Naive thymus-derived CD4-positive, alpha-beta T cell (primary cell): ENCODE measurements around the gene SNRK. TPM values are rescaled to one million over a fixed set of nuclear protein-coding genes. Genes with fewer than 3 reads are reported as not detected.

Experiments used
- ATAC-seq: fragments of 150-1000 bp; cut with Tn5 transposase; 2 replicates; pipeline ENCODE4 v1.10.0; 2021; ENCODE audit warnings: mild to moderate bottlenecking, moderate library complexity
- CTCF ChIA-PET: fragments of 350-600 bp; sonication (Branson Sonifier 250); formaldehyde crosslinking; loops from one replicate; lab custom pipeline; 2021; ENCODE audit warnings: antibody characterized with exemption; lab: Charles Lee
- POLR2A ChIA-PET: fragments of 350-600 bp; sonication (Branson Sonifier 250); formaldehyde crosslinking; loops from one replicate; lab custom pipeline; 2021; ENCODE audit warnings: antibody characterized with exemption, inconsistent platforms; lab: Charles Lee
- DNase-seq, 9 donors: peaks; one replicate each; pipeline versions ENCODE4 v3.0.0 to v3.0.0-alpha.2; 2020 to 2022; ENCODE audit warnings: mixed read lengths in 1 of 9
- H3K27ac ChIP-seq: one replicate; pipeline ENCODE4 v1.7.0; 2013; ENCODE audit warnings: mild to moderate bottlenecking, low read depth, low read length, moderate library complexity
- H3K27me3 ChIP-seq, 2 donors: one replicate each; pipeline ENCODE4 v1.7.0; 2013; ENCODE audit warnings: low read length in 2 of 2, mild to moderate bottlenecking in 2 of 2, moderate library complexity in 2 of 2; ENCODE audit not compliant: control insufficient read depth in 2 of 2, insufficient read depth in 2 of 2
- H3K36me3 ChIP-seq, 3 experiments: 1 replicate in 2 of 3; 2 replicates in 1 of 3; pipeline ENCODE4 v1.7.0; 2013; ENCODE audit warnings: low read length in 3 of 3, mild to moderate bottlenecking in 3 of 3, moderate library complexity in 1 of 3; ENCODE audit not compliant: insufficient read depth in 3 of 3, control insufficient read depth in 2 of 3
- H3K4me1 ChIP-seq, 2 donors: one replicate each; pipeline ENCODE4 v1.7.0; 2013; ENCODE audit warnings: low read length in 2 of 2, mild to moderate bottlenecking in 2 of 2, moderate library complexity in 1 of 2; ENCODE audit not compliant: control insufficient read depth in 2 of 2, insufficient read depth in 2 of 2
- H3K4me3 ChIP-seq: 2 replicates; pipeline ENCODE4 v1.7.0; 2013; ENCODE audit warnings: mild to moderate bottlenecking, low read length
- H3K9me3 ChIP-seq, 3 experiments: 1 replicate in 2 of 3; 2 replicates in 1 of 3; pipeline ENCODE4 v1.7.0; 2013; ENCODE audit warnings: low read length in 3 of 3; ENCODE audit not compliant: control insufficient read depth in 2 of 3
- H3K27ac Mint-ChIP-seq, 9 donors: one replicate each; pipeline ENCODE4 v1.8.0; 2020 to 2022; ENCODE audit warnings: mixed read lengths in 9 of 9, mild to moderate bottlenecking in 8 of 9, moderate library complexity in 5 of 9, inconsistent platforms in 2 of 9
- H3K27me3 Mint-ChIP-seq, 5 donors: one replicate each; pipeline ENCODE4 v1.8.0; 2021 to 2022; ENCODE audit warnings: mixed read lengths in 5 of 5, mild to moderate bottlenecking in 1 of 5
- H3K36me3 Mint-ChIP-seq, 5 donors: one replicate each; pipeline ENCODE4 v1.8.0; 2020 to 2022; ENCODE audit warnings: mixed read lengths in 5 of 5, mild to moderate bottlenecking in 3 of 5, inconsistent platforms in 1 of 5
- H3K4me1 Mint-ChIP-seq, 7 donors: one replicate each; pipeline ENCODE4 v1.8.0; 2020 to 2022; ENCODE audit warnings: mixed read lengths in 7 of 7, mild to moderate bottlenecking in 3 of 7, inconsistent platforms in 1 of 7
- H3K4me3 Mint-ChIP-seq, 10 donors: one replicate each; pipeline ENCODE4 v1.8.0; 2020 to 2022; ENCODE audit warnings: mild to moderate bottlenecking in 10 of 10, mixed read lengths in 10 of 10, moderate library complexity in 6 of 10, inconsistent platforms in 2 of 10
- H3K9me3 Mint-ChIP-seq, 11 donors: one replicate each; pipeline ENCODE4 v1.8.0; 2020 to 2022; ENCODE audit warnings: mixed read lengths in 11 of 11, mild to moderate bottlenecking in 4 of 11, inconsistent platforms in 1 of 11, moderate library complexity in 1 of 11
- intact Hi-C, 2 donors: fragments of 100-400 bp; cut with micrococcal nuclease; formaldehyde crosslinking; loops; one replicate each; pipeline ENCODE4 v1.15.1; 2023
- polyA plus RNA-seq, 2 donors: library from polyadenylated mRNA; unstranded; fragments of 300-500 nt; fragmentation: Illumina TruSeq; gene quantifications; one replicate each; pipeline ENCODE4 v1.2.3, GENCODE V29; 2021
- total RNA-seq, 6 experiments: library from RNA in 5 of 6; stranded (reverse) in 5 of 6; gene quantifications; 1 replicate in 5 of 6; 2 replicates in 1 of 6; pipeline ENCODE4 v1.2.3 and lab custom pipeline; 2021 to 2026

SNRK gene
- total and polyA plus RNA-seq, 7 experiments from 2014 or later = 63.4 to 176 (median 115) TPM

DNA sequence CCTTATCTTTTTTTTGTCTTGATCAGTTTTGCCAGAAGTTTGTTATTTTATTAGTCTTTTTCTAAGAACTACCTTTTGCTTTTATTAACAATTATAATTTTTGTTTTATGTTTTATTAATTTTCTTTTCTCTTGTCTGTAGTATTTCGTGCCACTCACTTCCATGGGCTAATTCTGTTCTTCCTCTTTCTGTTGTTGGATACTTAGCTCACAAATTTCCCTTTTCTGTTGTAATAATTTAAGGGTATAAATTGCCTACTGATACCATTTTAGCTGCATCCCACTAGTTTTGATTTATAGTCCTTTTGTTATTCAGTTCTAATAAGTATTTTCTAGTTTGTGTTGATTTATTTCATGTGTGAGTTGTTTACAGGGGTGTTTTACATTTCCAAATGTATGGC, 48.6 kb downstream of the SNRK start:
- no peaks in the 10 kb centered on the region for H3K27me3 Mint-ChIP-seq
- H3K4me3 ChIP-seq = no peak overlapping the region
- POLR2A ChIA-PET = interaction anchor here (0.6 to 1.8 kb wide), 8 partner anchors 9 to 363 kb away, joined by 3 to 12 read pairs (median 4); no protein-coding TSS in a partner anchor
- H3K9me3 Mint-ChIP-seq = peaks cover 0 to 47% (median 23%) of the 10 kb centered on the region in 11 donors
- DNase-seq = no peak
- H3K36me3 ChIP-seq = peaks cover 16 to 67% (median 20%) of the 10 kb centered on the region in 3 experiments
- H3K27ac Mint-ChIP-seq = peak overlapping the region in 4 of 9 donors; percentile 14 to 62 (median 28)
- H3K27ac ChIP-seq = no peak overlapping the region
- intact Hi-C loops = loop anchor here in 1 of 2 donors (5.0 kb wide), 1 partner anchor 38 kb away; no protein-coding TSS in a partner anchor
- no peak overlapping the region for H3K4me3 Mint-ChIP-seq
- peaks cover 22 to 76% (median 66%) of the 10 kb centered on the region in 5 donors for H3K36me3 Mint-ChIP-seq
- H3K4me1 Mint-ChIP-seq = peaks cover 5 to 36% (median 24%) of the 10 kb centered on the region in 7 donors
- CTCF ChIA-PET = interaction anchor here (1.2 to 1.4 kb wide), 2 partner anchors 10 to 16 kb away, joined by 3 to 5 read pairs; no protein-coding TSS in a partner anchor
- H3K9me3 ChIP-seq = peaks cover 4 to 41% (median 15%) of the 10 kb centered on the region in 3 experiments
- H3K4me1 ChIP-seq = peaks cover 0 to 5% of the 10 kb centered on the region in 2 donors
- no peak for ATAC-seq
- H3K27me3 ChIP-seq = no peaks in the 10 kb centered on the region

DNA sequence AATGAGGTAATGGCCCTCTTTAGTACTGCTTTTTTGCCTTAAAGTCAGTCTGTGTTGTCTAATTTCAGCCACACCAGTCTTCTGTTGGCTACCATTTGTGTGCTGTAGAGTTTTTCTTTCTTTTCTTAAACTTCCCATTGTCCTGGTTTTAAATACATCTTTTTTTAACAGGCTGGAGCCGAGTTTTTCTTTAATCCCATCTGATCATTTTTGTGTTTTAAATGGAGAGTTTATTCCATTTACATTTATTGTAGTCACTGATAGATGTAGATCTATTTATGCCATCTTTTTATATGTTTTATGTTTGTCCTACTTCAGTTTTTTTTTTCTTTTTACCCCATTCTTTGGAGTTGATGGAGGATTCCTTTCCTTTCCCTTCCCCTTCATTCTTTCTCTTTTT, 49.5 kb downstream of the SNRK start:
- intact Hi-C loops = no loop called here
- Mint-ChIP-seq H3K27ac (peak overlapping the region in 4 of 9 donors; percentile 14 to 83 (median 56)), H3K9me3 (peaks cover 0 to 47% (median 26%) of the 10 kb centered on the region in 11 donors), H3K4me3 (no peak overlapping the region), H3K27me3 (no peaks in the 10 kb centered on the region), H3K4me1 (peaks cover 8 to 32% (median 16%) of the 10 kb centered on the region in 7 donors), H3K36me3 (peaks cover 24 to 84% (median 74%) of the 10 kb centered on the region in 5 donors)
- POLR2A ChIA-PET = interaction anchor here (1.4 to 1.8 kb wide), 3 partner anchors 9 to 17 kb away, joined by 3 to 12 read pairs (median 6); no protein-coding TSS in a partner anchor
- H3K27ac ChIP-seq = no peak overlapping the region
- no peak overlapping the region for H3K4me3 ChIP-seq
- peaks cover 16 to 75% (median 28%) of the 10 kb centered on the region in 3 experiments for H3K36me3 ChIP-seq
- ATAC-seq = no peak
- H3K27me3 ChIP-seq = no peaks in the 10 kb centered on the region
- CTCF ChIA-PET = interaction anchor here (1.2 kb wide), 1 partner anchor 15 kb away, joined by 3 read pairs; no protein-coding TSS in a partner anchor
- no peak for DNase-seq
- no peaks in the 10 kb centered on the region for H3K4me1 ChIP-seq
- H3K9me3 ChIP-seq = peaks cover 4 to 41% (median 15%) of the 10 kb centered on the region in 3 experiments

DNA sequence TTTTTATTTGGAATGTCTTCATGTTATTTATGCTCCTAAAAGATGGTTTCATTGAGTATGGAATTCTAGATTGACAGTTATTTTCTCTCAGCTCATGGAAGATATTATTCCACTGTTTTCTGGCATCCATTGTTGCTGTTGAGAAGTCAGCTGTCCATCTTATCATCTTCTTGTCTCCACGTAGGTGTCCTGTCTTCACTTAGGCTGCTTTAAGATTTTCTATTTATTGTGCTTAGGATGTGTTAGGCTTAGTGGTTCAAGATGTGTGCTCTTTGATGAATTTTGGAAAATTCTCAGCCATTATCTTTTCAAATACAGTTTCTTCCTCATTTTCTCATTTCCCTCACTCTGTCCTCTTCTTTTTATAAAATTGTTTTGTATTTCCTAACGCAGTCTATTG, 52.0 kb downstream of the SNRK start:
- no peaks in the 10 kb centered on the region for H3K27me3 Mint-ChIP-seq
- peaks cover 4 to 41% (median 15%) of the 10 kb centered on the region in 3 experiments for H3K9me3 ChIP-seq
- no peak overlapping the region for H3K4me3 ChIP-seq
- H3K27me3 ChIP-seq = no peaks in the 10 kb centered on the region
- POLR2A ChIA-PET = interaction anchor here (0.6 kb wide), 2 partner anchors 10 to 98 kb away, joined by 3 read pairs; no protein-coding TSS in a partner anchor
- peaks cover 10 to 19% of the 10 kb centered on the region in 2 donors for H3K4me1 ChIP-seq
- peak overlapping the region in 5 of 9 donors; percentile 8 to 85 (median 53) for H3K27ac Mint-ChIP-seq
- ATAC-seq (no peak), DNase-seq (peak in 1 of 9 donors; percentile 17)
- H3K4me1 Mint-ChIP-seq = peaks cover 8 to 28% (median 18%) of the 10 kb centered on the region in 7 donors
- H3K4me3 Mint-ChIP-seq = no peak overlapping the region
- intact Hi-C loops = no loop called here
- peaks cover 16 to 78% (median 28%) of the 10 kb centered on the region in 3 experiments for H3K36me3 ChIP-seq
- peaks cover 0 to 43% (median 25%) of the 10 kb centered on the region in 11 donors for H3K9me3 Mint-ChIP-seq
- no peak overlapping the region for H3K27ac ChIP-seq
- H3K36me3 Mint-ChIP-seq = peaks cover 28 to 79% (median 71%) of the 10 kb centered on the region in 5 donors
- CTCF ChIA-PET = interaction anchor here (0.6 kb wide), 2 partner anchors 314 to 376 kb away, joined by 3 to 4 read pairs; no protein-coding TSS in a partner anchor

DNA sequence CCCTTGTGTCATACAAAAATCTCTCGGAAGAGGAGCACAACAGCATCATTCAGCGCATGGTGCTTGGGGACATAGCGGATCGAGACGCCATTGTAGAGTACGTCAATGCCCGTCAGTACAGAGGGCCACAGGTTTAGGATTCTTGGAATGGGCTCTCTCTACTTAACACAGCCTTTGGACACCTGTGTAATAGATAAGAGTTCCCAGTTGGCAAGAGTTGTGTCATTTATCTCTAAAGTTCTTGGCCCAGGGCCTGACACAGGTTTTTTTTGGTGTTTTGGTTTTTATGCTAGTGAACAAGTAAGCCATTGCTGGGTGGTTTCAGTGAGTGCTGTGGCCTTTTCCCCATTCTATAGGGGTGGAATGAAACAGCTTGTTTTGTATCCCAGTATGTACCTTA, 54.1 kb downstream of the SNRK start:
- ATAC-seq = no peak
- no peak overlapping the region for H3K27ac ChIP-seq
- ChIA-PET POLR2A (interaction anchor here (0.9 to 1.4 kb wide), 2 partner anchors 40 to 42 kb away, joined by 3 to 6 read pairs; no protein-coding TSS in a partner anchor), CTCF (interaction anchor here (1.1 kb wide), 1 partner anchor 71 kb away, joined by 3 read pairs; no protein-coding TSS in a partner anchor)
- H3K4me1 ChIP-seq = peaks cover 25 to 40% of the 10 kb centered on the region in 2 donors
- intact Hi-C loops = no loop called here
- peaks cover 25 to 80% (median 28%) of the 10 kb centered on the region in 3 experiments for H3K36me3 ChIP-seq
- H3K36me3 Mint-ChIP-seq = peaks cover 22 to 83% (median 78%) of the 10 kb centered on the region in 5 donors
- H3K4me3 ChIP-seq = no peak overlapping the region
- DNase-seq = no peak
- H3K4me1 Mint-ChIP-seq = peaks cover 19 to 45% (median 36%) of the 10 kb centered on the region in 7 donors
- no peak overlapping the region for H3K4me3 Mint-ChIP-seq
- no peaks in the 10 kb centered on the region for H3K27me3 ChIP-seq
- peaks cover 4 to 36% (median 13%) of the 10 kb centered on the region in 3 experiments for H3K9me3 ChIP-seq
- no peaks in the 10 kb centered on the region for H3K27me3 Mint-ChIP-seq
- peaks cover 0 to 36% (median 21%) of the 10 kb centered on the region in 11 donors for H3K9me3 Mint-ChIP-seq
- H3K27ac Mint-ChIP-seq = peak overlapping the region in 5 of 9 donors; percentile 2 to 51 (median 25)

DNA sequence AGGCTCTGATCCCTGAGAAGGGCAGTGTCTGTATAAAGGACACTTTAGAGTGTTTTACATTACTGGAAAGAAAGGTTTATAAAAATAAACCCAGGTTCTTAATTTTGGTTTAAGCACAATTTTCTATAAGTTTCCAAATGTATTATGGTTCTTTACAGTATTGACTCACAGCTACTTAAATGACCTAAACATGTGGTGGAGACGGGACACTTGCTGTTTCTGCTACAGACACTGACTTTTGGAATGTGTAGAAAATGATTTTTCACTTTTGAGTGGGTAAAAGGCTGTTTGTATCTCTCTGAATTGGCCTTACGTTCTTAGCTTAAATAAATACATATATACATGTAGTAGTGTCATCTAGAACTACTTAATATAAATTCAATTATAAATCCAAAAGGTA, 55.4 kb downstream of the SNRK start:
- ATAC-seq (no peak), DNase-seq (no peak)
- ChIA-PET POLR2A (interaction anchor here (0.7 to 1.7 kb wide), 3 partner anchors 15 to 55 kb away, joined by 3 to 5 read pairs (median 3); partner anchors contain the start of gene SNRK), CTCF (interaction anchor here (0.5 kb wide), 1 partner anchor 12 kb away, joined by 5 read pairs; no protein-coding TSS in a partner anchor)
- Mint-ChIP-seq H3K27me3 (no peaks in the 10 kb centered on the region), H3K4me3 (peak overlapping the region in 1 of 10 donors; percentile 33), H3K27ac (peak overlapping the region in 5 of 9 donors; percentile 85 to 95 (median 93)), H3K36me3 (peaks cover 12 to 80% (median 71%) of the 10 kb centered on the region in 5 donors), H3K9me3 (peaks cover 0 to 22% (median 10%) of the 10 kb centered on the region in 11 donors), H3K4me1 (peaks cover 28 to 59% (median 49%) of the 10 kb centered on the region in 7 donors)
- Histone ChIP-seq H3K4me1 (peaks cover 39 to 54% of the 10 kb centered on the region in 2 donors), H3K27me3 (no peaks in the 10 kb centered on the region), H3K36me3 (peaks cover 24 to 77% (median 28%) of the 10 kb centered on the region in 3 experiments), H3K4me3 (no peak overlapping the region), H3K27ac (no peak overlapping the region), H3K9me3 (peaks cover 4 to 23% (median 9%) of the 10 kb centered on the region in 3 experiments)
- intact Hi-C loops = no loop called here

DNA sequence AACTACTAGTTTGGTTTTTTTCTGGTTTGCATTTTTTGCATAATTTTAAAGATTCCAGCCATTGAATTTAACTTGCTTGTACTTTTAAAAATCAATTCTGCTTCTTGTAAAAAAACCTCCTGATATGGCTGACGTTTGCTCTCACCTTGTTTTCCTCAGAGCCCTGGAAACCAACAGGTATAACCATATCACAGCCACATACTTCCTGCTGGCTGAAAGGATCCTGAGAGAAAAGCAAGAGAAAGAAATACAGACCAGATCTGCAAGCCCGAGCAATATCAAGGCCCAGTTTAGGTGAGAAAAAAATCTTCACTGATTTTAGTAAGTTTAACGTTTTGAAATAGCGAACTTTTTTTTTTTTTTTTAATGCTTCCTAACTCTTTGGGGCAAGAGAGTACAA, 56.8 kb downstream of the SNRK start:
- H3K4me3 Mint-ChIP-seq = peak overlapping the region; percentile 14 to 73 (median 50)
- peaks cover 0 to 16% (median 6%) of the 10 kb centered on the region in 11 donors for H3K9me3 Mint-ChIP-seq
- Histone ChIP-seq H3K4me3 (no peak overlapping the region), H3K36me3 (peaks cover 23 to 76% (median 31%) of the 10 kb centered on the region in 3 experiments), H3K4me1 (peaks cover 53 to 67% of the 10 kb centered on the region in 2 donors), H3K27me3 (no peaks in the 10 kb centered on the region), H3K27ac (no peak overlapping the region), H3K9me3 (peaks cover 2 to 11% (median 3%) of the 10 kb centered on the region in 3 experiments)
- no peak for ATAC-seq
- H3K27me3 Mint-ChIP-seq = no peaks in the 10 kb centered on the region
- peak in 6 of 9 donors; percentile 26 to 53 (median 40) for DNase-seq
- ChIA-PET CTCF (no interaction called here), POLR2A (interaction anchor here (0.6 kb wide), 1 partner anchor 172 kb away, joined by 3 read pairs; no protein-coding TSS in a partner anchor)
- peaks cover 39 to 73% (median 62%) of the 10 kb centered on the region in 7 donors for H3K4me1 Mint-ChIP-seq
- H3K27ac Mint-ChIP-seq = peak overlapping the region; percentile 62 to 95 (median 89)
- peaks cover 15 to 84% (median 73%) of the 10 kb centered on the region in 5 donors for H3K36me3 Mint-ChIP-seq
- intact Hi-C loops = no loop called here
